NOMO-1 treated with DMSO at 0.1 percent for 48 hours (cell line): ENCODE data around the gene P2RX6.

Source experiments
- DNase-seq: peaks from one replicate; lab custom pipeline; 2025; ENCODE audit not compliant: unreplicated experiment; lab: John Stamatoyannopoulos, UW

P2RX6 gene

DNA sequence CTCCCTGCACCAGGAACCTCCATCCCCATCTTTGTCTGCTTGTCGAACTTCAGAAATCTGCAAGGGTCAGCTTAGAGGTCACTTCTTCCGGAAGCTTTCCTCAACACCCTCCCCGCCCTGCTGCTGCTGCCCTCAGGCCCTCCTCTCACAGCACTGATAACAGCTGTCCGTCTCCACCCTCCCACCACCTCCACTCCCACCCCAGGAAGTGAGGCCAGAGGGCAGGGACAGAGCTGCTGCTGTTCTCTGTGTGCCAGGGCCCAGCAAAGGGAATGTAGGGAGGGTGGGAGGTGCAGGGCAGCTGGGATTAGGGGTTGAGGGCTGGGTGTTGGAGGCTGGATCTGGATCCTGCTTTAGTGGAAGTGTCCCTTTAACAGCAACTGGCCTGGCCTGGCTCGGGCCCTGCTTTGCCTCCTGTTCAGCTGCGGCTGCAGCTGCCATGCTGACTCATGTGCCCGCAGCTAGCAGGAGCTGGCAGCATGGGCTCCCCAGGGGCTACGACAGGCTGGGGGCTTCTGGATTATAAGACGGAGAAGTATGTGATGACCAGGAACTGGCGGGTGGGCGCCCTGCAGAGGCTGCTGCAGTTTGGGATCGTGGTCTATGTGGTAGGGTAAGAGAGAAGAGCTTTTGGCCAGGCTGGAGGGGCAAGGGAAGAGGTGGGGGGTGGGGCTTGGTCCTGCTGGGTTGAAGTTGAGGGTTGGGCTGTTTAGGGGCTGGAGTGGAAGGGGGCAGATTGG is at the start of gene P2RX6:
Gene P2RX6, plus strand, starts transcription at position 440 of the 740 bp plus-strand sequence. Its CDS starts 10 bp downstream, at position 450.
- DNase-seq = no peak

DNA sequence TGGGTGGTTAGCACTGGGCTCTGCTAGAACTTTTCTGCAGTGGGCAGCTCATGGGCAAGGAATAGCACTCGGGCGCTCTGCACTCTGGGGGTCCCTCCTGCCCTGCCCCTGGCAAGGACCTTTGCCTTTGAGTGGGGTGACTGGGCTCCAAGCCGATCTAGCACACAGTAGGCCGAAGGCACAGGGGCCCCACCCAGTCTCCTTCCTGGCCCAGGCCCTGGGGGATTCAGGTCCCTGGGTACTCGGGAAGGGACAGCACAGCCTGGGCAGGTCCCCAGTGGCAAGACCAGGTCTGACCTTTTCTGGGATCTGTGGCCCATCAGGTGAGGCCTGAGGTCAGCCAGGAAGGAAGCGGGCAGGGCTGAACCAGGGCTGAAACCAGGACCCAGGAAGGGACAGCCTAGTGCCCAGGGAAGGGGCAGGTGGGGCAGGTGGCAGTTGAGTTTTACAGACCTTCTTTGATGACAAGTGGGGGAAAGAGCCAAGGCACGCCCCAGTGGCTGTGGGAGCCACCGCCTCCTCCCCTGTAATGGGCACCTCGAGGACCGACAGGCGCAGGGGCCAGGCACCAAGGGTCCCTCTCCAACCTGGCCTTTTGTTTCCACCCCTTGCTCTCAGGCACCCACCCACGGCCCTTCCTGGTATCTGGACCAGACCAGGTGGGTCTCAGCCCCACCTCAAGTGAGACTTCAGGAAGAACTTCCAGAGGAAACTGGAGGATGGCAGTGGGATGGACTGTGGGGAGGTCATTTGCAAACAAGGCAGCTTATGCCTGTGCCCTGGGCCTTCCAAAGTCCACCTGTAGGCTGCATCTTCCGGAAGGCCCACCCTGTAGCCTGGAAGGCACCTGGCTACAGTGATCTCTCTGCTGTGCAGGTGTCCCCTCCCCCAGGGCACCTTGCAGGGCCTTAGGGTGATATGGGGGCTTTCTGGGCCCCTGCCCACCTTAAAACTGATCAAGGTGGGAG is 48.8 kb upstream of the P2RX6 start:
- no peak for DNase-seq

DNA sequence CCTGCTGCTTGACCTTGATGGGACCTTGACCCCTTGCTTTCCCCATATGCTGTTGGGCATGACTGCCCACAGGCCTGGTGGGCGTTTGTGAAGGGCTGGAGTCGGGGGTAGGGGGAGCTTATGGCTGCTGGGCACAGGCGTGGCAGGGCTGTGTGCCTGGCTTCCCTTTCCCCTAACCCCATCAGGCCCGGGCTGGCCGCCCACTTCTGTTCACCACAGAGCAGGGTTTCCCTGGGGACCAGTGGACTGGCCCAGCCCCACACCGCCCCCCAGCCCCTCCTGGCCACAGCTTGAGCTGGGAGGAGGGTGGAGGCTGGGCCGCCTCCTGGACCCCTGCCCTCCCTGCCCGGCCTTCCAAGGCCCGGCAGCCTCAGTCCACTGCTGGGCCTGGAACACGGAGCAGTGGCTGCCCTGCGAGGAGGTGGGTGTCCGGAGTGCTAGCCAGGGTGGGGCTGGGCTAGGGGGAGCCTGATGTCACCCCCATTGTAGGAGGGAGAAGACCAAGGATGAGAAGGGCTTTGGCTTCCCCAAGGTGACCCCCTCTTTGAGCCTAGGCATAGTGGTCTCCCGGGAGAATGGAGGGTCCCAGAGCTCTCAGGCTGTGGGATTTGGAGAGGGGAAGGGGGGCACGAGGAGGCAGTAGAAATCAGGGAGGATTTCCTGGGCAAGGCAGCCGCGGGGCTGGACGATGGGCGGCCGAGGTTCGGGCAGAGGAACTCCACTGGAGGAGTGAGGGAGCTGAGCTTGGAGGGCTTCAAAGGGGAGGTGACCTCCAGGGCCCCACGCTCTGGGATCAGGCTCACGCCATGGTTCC is 47.9 kb upstream of the P2RX6 start, which contains the start of gene AIFM3:
Gene AIFM3, plus strand, starts transcription at position 373 of the 814 bp plus-strand sequence. CDS start 690 bp downstream, outside the sequence.
- DNase-seq = no peak

DNA sequence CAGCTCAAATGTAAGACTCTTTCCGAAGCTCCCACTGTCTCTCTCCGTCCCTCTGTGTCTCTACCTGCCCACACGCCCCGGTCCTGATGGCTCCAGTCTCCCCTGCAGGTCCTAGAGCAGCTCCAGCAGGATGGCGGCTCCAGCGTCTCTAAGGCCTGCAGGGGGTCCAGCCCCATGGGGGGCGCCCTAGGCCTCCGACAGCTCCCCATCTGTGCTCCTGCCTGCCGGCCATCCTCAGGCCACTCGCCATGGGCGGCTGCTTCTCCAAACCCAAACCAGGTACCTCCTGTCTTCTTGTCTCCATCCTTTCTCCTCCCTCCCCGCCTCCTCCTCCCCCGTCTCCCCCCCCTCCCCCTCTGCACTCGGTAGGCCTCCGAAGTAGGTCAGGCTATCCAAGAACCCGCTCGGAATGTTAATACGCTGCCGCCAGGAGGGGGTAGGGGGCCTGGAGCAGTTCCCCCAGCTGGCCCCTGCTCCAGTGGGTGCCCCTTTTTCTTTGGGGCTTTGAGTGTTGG is 47.2 kb upstream of the P2RX6 start:
- no peak for DNase-seq

DNA sequence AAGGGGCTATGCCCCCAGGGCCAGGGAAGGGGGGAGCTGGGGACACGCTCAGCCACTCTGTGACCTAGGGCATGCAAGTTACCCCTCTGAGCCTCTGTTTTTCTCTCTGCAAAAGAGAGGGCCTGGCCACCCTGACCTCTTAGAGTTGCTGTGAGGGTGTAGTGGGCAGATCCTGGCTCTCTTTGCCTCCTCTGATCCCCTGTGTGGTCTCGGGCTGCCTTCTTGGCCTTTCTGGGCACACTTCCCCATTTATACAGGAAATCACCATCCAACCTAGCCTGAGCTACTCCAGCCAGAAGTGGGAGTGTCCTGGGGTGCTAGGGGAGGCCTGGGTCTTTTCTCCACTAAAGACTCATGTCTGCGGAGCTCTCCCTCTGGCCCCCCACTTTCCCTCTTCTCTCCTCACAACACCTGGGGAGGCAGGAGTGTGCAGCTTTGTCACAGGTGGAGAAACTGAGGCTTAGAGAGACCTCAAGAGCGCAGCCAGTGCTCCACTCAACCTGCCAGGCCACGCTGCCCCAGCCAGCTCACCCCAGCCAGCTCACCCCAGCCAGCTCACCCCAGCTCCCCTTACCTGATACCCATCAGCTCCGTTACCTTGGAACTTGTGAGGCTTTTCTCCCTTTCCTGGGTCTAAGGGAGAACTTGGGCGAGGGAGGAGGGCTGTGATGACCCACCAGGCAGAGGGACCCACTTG is 46.5 kb upstream of the P2RX6 start:
- DNase-seq = peak; percentile 41

DNA sequence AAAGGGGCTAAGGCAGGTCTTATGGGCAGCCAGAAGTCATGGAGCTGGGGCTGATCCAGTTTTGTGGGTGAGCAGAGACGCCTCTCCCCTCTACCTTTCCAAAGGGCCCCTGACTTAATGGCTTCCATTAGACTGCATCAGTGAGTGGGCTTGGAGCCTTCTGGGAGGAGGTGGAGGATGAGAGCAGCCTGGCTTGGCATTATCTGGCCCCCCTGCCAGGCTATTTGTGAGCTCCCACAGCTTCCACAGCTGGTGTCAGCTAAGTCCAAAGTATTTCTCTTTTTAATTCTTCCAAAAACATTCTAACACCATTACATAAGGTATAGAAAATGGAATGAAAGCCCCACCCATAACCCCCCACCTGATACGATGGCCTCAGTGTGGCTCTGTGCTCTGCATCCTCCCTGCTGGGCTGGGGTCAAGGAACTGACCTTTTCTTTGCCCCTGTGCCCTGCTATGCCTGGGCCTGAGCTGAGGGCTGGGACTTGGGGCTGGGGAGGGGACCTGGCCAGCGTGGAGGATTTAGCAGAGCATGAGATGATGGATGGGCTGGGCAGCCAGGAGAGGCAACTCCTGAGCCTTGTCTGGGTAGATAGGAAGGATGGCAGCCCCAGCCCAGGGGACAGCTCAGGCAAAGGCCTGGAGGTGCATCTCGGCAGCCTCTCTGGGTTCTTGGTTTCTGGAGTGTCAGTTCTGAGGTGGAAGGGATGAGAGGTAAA is 43.9 kb upstream of the P2RX6 start:
- DNase-seq = no peak

DNA sequence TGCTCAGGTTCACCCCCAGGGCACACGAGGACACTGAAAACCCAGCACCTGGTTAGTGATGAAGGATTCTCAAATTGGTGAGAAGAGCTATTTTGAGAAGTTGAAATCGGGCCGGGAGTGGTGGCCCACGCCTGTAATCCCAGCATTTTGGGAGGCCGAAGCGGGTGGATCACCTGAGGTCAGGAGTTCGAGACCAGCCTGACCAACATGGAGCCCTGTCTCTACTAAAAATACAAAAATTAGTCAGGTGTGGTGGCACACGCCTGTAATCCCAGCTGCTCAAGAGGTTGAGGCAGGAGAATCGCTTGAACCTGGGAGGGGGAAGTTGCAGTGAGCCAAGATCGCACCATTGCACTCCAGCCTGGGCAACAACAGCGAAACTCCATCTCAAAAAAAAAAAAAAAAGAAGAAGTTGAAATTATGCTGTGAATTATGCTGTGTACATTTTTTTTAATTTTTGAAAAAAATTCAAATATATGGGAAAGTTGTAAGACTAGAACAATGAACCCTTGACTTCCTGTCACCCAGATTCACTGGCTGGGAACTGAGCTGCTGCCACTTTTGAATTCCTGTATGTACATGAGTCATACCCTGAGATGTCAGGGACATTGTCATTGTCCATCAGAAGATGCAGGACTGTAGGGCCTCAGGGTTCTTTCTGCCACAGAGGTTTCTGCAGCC is 42.8 kb upstream of the P2RX6 start:
- DNase-seq = peak; percentile 1

DNA sequence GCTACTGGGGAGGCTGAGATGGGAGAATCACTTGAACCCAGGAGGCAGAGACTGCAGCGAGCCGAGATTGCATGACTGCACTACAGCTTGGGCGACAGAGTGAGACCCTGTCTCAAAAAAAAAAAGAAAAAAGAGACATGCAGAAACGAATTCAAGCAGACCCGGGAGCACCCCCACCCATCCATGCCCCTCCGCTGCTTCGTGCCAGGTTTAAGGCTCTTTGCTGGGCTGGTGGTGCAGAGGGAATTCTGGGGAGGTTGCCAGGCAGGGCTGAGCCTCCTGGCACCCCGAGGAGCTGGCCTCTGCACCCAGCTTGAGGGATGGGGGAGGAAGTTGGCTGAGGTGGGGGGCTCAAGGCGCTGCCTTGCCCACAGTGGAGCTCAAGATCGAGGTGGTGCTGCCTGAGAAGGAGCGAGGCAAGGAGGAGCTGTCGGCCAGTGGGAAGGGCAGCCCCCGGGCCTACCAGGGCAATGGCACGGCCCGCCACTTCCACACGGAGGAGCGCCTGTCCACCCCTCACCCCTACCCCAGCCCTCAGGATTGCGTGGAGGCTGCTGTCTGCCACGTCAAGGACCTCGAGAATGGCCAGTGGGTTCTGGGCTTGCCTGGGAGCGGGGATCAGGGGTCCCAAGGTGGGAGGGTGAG is 41.9 kb upstream of the P2RX6 start:
- DNase-seq = no peak

DNA sequence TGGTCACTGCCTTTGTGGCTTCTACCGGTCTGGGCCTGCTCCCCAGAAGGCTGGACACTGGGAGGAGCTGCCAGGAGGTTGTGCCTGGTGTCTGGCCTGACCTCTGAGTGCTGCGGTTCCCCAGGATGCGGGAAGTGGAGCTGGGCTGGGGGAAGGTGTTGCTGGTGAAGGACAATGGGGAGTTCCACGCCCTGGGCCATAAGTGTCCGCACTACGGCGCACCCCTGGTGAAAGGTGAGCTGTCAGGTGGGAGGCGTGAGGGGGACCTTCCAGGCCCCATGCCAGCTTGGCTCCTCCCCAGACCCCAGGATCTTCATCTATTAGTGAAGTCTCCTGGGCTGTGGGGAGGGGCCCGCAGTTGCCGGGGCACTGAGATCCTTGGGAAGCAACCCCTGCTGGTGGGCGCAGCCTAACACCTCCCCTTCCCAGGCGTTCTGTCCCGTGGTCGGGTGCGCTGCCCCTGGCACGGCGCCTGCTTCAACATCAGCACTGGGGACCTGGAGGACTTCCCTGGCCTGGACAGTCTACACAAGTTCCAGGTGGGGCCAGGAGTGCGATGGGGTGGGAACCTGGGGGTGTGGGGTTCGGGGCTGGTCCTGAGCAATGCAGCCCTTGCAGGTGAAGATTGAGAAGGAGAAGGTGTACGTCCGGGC is 41.2 kb upstream of the P2RX6 start:
- DNase-seq = no peak

DNA sequence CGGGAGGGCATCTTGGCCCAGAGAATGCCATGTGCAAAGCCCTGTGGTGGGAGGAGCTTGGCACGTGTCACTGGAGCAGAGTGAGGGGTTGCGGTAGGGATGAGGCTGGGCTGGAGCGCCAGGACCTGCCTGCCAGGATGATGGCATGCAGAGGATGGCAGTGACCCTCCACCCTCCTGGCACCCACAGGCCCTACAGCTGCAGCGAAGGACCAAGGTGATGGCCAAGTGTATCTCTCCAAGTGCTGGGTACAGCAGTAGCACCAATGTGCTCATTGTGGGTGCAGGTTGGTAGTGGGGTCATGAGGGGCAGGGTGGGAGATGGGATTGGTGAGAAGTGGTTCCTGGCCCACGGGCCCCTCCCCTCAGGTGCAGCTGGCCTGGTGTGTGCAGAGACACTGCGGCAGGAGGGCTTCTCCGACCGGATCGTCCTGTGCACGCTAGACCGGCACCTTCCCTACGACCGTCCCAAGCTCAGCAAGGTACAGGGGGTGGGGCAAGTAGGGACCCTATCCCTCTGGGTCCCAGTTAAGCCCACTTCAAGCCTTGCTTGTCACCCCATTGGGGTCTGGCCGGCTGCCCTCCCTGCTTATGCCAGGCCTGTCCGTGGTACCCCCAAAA is 40.5 kb upstream of the P2RX6 start:
- no peak for DNase-seq

DNA sequence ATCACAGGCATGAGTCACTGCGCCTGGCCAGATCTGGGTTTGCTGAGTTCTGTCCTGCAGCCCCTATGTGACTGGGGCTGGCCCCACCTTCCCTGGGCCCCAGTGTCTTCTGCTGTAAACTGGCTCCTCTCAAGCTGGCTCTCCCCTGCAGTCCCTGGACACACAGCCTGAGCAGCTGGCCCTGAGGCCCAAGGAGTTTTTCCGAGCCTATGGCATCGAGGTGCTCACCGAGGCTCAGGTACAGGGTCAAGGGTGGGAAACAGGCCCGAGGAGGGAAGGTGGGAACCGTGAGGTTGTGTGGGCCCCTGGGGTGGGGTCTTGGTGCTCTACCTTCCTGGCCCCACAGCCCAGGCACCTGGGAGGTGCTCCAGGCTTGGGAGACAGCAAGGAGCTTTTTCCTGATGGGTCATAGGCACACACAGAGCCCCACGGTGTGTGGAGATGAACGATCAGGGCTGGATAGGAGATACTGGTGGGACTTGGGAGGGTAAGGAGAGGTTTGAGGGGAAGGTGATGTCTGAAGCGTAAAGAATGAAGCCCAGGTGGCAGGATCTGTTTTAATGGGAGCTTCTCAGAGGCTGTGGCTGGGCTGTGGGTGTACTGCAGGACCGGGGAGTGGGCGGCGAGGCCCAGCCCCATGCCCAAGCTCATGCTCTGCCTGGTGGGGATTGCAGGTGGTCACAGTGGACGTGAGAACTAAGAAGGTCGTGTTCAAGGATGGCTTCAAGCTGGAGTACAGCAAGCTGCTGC is 39.2 kb upstream of the P2RX6 start:
- DNase-seq = no peak

DNA sequence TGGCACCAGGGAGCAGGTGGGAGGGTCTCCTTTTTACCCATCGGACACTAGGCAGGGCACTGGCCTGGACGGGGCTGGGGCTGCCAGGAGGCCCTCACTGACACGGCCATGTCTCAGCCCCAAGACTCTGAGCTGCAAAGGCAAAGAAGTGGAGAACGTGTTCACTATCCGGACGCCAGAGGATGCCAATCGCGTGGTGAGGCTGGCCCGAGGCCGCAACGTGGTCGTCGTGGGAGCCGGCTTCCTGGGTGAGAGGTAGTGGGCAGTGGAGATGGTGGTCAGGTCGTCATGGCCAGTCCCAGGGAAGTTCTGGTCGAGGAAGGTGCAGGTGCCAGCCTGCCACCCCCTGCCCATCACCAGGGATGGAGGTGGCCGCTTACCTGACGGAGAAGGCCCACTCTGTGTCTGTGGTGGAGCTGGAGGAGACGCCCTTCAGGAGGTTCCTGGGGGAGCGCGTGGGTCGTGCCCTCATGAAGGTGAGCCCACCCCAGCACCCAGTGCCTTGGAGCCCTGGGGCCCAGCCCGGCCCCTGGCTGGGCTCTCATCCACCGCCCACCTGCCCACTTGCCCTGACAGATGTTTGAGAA is 38.6 kb upstream of the P2RX6 start:
- DNase-seq = no peak

DNA sequence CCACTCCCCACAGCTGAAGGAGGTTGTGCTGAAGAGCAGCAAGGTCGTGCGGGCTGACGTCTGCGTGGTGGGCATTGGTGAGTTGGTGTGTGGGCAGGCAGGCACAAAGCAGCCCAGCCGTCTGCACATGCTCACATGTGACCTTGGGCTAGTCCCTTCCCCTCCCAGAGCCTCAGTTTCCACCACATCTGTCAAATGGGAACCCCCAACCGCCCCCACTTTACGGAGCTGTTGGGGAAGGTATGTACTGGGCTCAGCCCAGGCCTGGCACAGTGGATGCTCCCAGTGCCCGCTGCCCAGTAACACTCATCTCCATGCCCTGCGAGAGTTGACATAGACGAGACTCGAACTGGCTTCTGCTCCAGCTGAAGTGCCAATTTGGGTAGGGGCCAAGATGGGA is 37.9 kb upstream of the P2RX6 start:
- DNase-seq = no peak

DNA sequence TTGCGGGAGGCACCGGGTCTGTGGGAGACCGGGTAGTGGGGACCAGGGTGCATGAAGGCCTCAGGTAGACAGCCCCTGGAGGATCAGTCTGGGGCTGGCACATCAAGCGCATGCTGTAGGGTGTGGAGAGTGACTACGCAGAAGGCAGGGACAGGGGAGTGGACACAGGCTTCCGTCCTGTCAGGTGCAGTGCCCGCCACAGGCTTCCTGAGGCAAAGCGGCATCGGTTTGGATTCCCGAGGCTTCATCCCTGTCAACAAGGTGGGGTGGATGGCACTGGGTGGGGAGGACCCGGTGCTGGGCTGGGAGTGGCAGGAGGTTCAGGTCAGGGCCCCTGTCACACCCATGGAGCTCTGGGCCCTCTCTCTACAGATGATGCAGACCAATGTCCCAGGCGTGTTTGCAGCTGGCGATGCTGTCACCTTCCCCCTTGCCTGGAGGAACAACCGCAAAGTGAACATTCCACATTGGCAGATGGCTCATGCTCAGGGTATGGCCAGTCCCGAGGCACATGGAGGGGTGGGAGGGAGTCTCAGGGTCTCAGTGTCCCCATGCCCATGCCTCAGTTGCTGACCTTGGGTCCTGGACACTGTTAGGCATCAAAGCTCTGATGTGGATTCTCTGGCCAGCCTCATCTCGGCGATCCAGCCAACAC is 37.3 kb upstream of the P2RX6 start:
- DNase-seq = no peak

DNA sequence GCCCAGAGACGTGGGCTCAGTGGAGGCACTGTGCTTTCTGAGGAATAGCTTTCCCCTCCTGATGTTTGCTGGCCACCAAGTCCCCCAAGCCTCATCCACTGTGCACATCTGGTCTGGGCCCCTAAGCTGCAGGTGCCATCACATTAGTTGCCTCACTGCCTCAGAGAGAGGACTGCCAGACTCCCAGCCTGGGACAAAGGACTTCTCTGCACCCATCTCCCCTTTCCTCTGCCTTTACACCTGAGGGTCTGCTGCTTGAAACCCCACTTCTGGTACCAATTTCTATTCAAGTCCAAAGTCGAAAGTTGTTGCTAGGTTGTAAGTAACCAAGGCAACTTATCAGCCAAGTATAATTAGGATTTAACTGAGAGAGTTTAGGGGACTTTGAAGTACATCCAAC is 36.5 kb upstream of the P2RX6 start:
- DNase-seq = peak; percentile 2

DNA sequence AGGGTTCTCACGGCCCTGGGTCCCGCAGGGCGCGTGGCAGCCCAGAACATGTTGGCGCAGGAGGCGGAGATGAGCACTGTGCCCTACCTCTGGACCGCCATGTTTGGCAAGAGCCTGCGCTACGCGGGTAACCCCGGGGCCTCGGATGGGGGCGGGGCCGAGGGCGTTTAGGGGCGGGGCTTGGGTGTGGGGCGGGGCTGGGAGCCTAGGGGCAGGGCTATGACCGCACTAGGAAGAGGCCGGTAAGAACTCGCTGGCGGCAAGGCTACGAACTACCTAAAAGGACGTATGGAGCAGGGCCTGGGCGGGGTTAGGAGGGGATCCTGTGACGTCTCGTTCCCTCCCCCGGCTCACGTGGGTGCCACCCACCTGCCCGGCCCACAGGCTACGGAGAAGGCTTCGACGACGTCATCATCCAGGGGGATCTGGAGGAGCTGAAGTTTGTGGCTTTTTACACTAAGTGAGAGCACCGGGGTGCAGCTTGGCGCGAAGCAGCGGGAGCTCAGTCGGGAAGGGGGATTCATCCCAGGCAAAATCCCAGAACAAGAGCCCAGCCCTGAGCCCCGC is 35.6 kb upstream of the P2RX6 start:
- DNase-seq = no peak
